ENCODE results near the gene MIB1. TPM values are rescaled to one million over a fixed set of nuclear protein-coding genes. Genes with fewer than 3 reads are reported as not detected.

Gene MIB1
- total RNA-seq, 3 donors from 2014 or later (not counting 1 experiment from before 2014, with no cell fraction given) = 27.5 to 38.4 (median 35.6) TPM

DNA sequence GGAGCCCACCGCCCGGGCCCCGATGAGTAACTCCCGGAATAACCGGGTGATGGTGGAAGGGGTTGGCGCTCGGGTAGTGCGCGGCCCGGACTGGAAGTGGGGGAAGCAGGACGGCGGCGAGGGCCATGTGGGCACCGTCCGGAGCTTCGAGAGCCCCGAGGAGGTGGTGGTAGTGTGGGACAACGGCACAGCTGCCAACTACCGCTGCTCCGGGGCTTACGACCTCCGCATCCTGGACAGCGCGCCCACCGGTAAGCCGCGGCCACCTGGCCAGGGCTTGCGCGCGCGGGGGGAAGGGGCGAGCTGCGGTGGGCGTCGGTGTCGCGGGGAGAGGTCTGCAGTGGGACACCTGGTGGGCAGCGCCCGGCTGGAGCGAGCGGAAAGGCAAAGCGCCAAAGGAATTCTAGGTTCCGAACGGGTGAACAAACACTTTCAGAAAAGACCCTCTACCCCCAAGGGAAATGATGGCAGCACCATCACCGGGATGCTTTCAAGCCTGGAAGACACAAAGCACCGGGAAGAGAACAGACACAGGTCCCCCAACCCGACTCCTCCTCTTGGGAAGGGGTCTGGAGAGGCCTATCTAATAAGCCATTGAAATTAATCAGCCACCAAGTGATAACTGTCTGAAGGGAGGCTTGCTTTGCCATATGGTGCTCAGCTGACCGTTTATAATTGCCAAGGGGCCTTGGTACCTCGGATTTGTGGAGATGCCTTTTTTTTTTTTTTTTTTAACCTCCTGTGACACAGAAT lies 1.1 kb downstream of the MIB1 start:
- Histone ChIP-seq H3K4me1 (ENCODE audit: control insufficient read depth, insufficient read depth, low read length) (peaks cover 10% of the 10 kb centered on the region), H3K27me3 (ENCODE audit: control insufficient read depth, insufficient read depth, low read length) (no peaks in the 10 kb centered on the region), H3K9me3 (ENCODE audit: control insufficient read depth, insufficient read depth, low read length) (no peaks in the 10 kb centered on the region), H3K36me3 (ENCODE audit: control insufficient read depth, insufficient read depth, low read length) (no peaks in the 10 kb centered on the region), H3K4me3 (ENCODE audit: low read length) (peak overlapping the region; percentile 89), H3K27ac (ENCODE audit: low read length) (no peak overlapping the region)
- intact Hi-C loops (cut with micrococcal nuclease) = loop anchor here (1.0 kb wide), 1 partner anchor 59 kb away; no protein-coding TSS in a partner anchor
- peak overlapping the region; percentile 73 to 77 for H3K27ac Mint-ChIP-seq
- peaks cover 2 to 3% of the 10 kb centered on the region in 2 donors for H3K27me3 Mint-ChIP-seq (ENCODE audit: low read depth in 2 of 2)
- WGBS (ENCODE audit: insufficient coverage) = 3% methylated on average over 49 of the region's 49 CpGs
- peaks cover 35 to 38% of the 10 kb centered on the region in 2 donors for H3K4me1 Mint-ChIP-seq
- H3K9me3 Mint-ChIP-seq = no peaks in the 10 kb centered on the region
- no peaks in the 10 kb centered on the region for H3K36me3 Mint-ChIP-seq
- DNase-seq = peak in 1 of 2 donors; percentile 46
- ATAC-seq = peak in 1 of 3 donors; percentile 3
- H3K4me3 Mint-ChIP-seq = peak overlapping the region; percentile 75
- TF ChIP-seq, protein P1, sequence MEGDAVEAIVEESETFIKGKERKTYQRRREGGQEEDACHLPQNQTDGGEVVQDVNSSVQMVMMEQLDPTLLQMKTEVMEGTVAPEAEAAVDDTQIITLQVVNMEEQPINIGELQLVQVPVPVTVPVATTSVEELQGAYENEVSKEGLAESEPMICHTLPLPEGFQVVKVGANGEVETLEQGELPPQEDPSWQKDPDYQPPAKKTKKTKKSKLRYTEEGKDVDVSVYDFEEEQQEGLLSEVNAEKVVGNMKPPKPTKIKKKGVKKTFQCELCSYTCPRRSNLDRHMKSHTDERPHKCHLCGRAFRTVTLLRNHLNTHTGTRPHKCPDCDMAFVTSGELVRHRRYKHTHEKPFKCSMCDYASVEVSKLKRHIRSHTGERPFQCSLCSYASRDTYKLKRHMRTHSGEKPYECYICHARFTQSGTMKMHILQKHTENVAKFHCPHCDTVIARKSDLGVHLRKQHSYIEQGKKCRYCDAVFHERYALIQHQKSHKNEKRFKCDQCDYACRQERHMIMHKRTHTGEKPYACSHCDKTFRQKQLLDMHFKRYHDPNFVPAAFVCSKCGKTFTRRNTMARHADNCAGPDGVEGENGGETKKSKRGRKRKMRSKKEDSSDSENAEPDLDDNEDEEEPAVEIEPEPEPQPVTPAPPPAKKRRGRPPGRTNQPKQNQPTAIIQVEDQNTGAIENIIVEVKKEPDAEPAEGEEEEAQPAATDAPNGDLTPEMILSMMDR (IDR thresholded peaks at IDR 0.05) = no peak

DNA sequence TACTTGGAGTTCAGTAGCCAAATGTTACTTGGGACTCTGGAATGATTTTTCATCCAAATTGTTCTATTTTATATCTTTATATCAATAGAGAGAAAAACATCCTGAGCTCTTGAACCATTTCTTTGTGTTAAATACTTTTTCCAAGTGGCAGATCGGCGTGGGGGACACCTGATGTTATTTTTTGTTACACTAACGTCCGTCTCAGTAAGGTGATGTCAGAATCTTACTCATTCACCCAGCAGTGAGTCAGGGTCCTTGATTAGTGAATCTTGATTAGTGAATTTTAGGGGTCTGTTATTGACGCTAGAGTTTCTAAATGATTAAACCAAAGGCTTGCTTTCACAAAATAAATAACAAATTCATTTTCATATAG lies 1.7 kb downstream of the MIB1 start:
- DNase-seq = peak in 1 of 2 donors; percentile 8
- Mint-ChIP-seq H3K9me3 (no peaks in the 10 kb centered on the region), H3K36me3 (no peaks in the 10 kb centered on the region), H3K4me1 (peaks cover 41 to 43% of the 10 kb centered on the region in 2 donors), H3K4me3 (peak overlapping the region; percentile 75), H3K27me3 (ENCODE audit: low read depth in 2 of 2) (peaks cover 0 to 3% of the 10 kb centered on the region in 2 donors), H3K27ac (peak overlapping the region; percentile 73 to 77)
- H3K27ac ChIP-seq (ENCODE audit: low read length) = no peak overlapping the region
- TF ChIP-seq, protein P1 (IDR thresholded peaks at IDR 0.05) = no peak
- no peak for ATAC-seq
- H3K36me3 ChIP-seq (ENCODE audit: control insufficient read depth, insufficient read depth, low read length) = no peaks in the 10 kb centered on the region
- peaks cover 10% of the 10 kb centered on the region for H3K4me1 ChIP-seq (ENCODE audit: control insufficient read depth, insufficient read depth, low read length)
- no peaks in the 10 kb centered on the region for H3K9me3 ChIP-seq (ENCODE audit: control insufficient read depth, insufficient read depth, low read length)
- 73% methylated on average over 4 of the region's 5 CpGs for WGBS (ENCODE audit: insufficient coverage)
- no peak overlapping the region for H3K4me3 ChIP-seq (ENCODE audit: low read length)
- H3K27me3 ChIP-seq (ENCODE audit: control insufficient read depth, insufficient read depth, low read length) = no peaks in the 10 kb centered on the region
- intact Hi-C loops (cut with micrococcal nuclease) = no loop called here

DNA sequence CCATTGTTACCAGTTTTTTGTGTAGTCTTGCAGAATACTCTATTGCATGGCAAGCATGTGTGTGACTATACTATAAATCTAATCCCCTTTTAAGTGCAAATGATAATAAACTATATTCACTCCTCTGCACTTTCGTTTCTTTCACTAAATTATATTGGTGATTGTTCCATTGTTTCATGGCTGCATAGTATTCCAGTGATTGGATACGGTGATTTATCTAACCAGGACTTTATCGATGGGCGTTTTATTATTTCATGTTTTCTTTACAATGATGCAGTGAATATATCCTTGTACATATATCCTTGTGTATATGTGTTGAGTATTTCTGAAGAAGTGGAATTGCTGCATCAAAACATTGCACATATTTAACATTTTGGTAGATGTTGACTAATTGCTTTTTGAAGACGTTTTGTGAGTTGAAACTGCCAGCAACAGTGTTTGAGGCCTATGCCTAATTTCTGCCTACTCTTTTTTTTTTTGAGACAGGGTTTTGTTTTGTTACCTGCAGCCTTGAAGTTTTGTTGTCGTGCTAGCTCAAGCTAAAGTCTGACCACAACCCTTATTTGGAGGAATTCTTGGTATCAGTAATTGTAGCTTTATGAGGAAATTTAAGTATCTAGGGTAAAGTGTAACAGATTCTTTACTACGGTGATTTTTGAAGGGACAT lies 2.7 kb downstream of the MIB1 start:
- H3K27me3 Mint-ChIP-seq (ENCODE audit: low read depth in 2 of 2) = peaks cover 0 to under 1% of the 10 kb centered on the region in 2 donors
- H3K4me3 ChIP-seq (ENCODE audit: low read length) = no peak overlapping the region
- WGBS (ENCODE audit: insufficient coverage) = 22% methylated on average over 2 of the region's 7 CpGs
- H3K36me3 Mint-ChIP-seq = no peaks in the 10 kb centered on the region
- peaks cover 48 to 52% of the 10 kb centered on the region in 2 donors for H3K4me1 Mint-ChIP-seq
- intact Hi-C loops (cut with micrococcal nuclease) = no loop called here
- no peak overlapping the region for H3K27ac ChIP-seq (ENCODE audit: low read length)
- peaks cover 10% of the 10 kb centered on the region for H3K4me1 ChIP-seq (ENCODE audit: control insufficient read depth, insufficient read depth, low read length)
- H3K9me3 Mint-ChIP-seq = no peaks in the 10 kb centered on the region
- DNase-seq (peak in 1 of 2 donors; percentile 31), ATAC-seq (no peak)
- TF ChIP-seq, protein P1 (IDR thresholded peaks at IDR 0.05) = no peak
- peak overlapping the region; percentile 55 for H3K4me3 Mint-ChIP-seq
- H3K36me3 ChIP-seq (ENCODE audit: control insufficient read depth, insufficient read depth, low read length) = no peaks in the 10 kb centered on the region
- no peaks in the 10 kb centered on the region for H3K9me3 ChIP-seq (ENCODE audit: control insufficient read depth, insufficient read depth, low read length)
- no peaks in the 10 kb centered on the region for H3K27me3 ChIP-seq (ENCODE audit: control insufficient read depth, insufficient read depth, low read length)
- peak overlapping the region in 1 of 2 donors; percentile 44 for H3K27ac Mint-ChIP-seq

Measured in natural killer cell (primary cell).